ENCODE results near the gene TMEM131L.

Gene TMEM131L

GRCh38 chr4:153684182-153684970 is 218.2 kb downstream of the TMEM131L start, which contains the start of gene TLR2:
TLR2 (plus strand) TSS chr4:153684280; CDS start chr4:153702908, 18,628 bp downstream.
- in situ Hi-C loops (cut with HindIII; ENCODE audit: low sequenced_read_pairs), result no loop called here

- in situ Hi-C loops (cut with HindIII; ENCODE audit: low sequenced_read_pairs), result no loop called here
These were observed 218.8 kb downstream of the TMEM131L start for GRCh38 chr4:153684971-153685371.

All from endothelial cell of hepatic sinusoid (primary cell).